T follicular helper cell (primary cell): ENCODE data around the gene CLOCK.

Experiments used
- DNase-seq: peaks from one replicate; pipeline ENCODE4 v3.0.0-alpha.2; 2020; ENCODE audit warnings: low read depth

CLOCK gene

DNA sequence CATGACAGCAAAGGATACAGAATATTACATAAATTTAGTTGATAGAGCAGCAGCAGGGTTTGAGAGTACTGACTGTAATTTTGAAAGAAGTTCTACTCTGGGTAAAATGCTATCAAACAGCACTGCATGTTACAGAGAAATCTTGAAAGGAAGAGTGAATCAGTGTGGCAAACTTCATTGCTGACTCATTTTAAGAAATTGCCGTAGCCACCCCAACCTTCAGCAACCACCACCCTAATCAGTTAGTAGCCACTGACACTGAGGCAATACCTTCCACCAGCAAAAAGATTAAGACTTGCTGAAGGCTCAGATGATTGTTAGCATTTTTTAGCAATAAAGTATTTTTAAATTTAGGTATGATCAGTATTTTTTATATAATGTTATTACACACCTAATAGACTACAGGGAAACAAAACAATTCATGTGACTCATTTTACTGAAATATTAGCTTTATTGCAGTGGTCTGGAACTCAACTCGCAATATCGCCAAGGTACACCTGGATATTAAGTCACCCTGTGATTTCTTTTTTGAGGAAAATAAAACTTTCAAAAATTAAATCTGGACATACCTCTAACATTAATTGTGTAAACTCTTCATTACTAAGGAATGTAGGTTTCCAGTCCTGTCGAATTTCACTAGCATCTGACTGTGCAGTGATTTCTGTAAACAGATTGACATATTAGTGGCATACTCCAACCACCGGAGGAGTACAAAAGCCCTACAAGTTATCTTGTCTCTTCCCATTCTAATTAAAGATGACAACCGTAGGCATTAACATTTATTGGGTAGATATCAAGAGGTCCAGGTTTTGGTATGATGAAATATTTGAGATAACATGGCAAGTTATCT lies 71.1 kb downstream of the CLOCK start:
- no peak for DNase-seq

DNA sequence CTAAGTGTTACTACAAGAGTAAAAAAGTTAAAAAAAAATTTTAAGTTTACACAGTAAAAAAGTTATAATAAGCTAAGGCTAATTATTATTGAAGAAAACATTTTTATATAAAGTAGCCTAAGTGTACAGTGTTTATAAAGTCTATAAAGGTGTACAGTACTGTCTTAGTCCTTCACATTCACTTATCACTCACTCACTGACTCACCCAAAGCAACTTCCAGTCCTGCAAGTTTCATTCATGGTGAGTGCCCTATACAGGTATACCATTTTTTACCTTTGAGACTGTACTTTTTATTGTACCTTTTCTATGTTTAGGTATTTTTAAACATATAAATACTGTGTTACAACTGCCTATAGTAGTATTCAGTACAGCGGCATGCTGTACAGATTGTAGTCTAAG lies 76.7 kb downstream of the CLOCK start:
- DNase-seq: no peak

DNA sequence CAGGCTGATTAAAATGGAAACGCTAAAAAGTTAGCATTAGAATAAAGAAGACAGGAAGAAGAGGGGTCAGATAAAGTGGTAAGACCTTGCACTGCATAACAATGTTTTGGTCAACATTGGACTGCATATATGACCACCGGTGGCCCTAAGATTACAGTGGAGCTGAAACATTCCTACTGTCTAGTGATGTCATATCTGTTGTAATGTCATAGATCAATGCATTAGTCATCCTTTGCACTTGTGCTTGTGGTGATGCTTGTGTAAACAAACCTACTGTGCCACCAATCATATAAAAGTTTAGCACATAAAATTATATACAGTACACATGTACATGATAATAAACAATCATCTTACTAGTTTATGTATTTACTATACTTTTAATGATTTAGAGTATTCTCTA lies 78.0 kb downstream of the CLOCK start:
- no peak for DNase-seq

DNA sequence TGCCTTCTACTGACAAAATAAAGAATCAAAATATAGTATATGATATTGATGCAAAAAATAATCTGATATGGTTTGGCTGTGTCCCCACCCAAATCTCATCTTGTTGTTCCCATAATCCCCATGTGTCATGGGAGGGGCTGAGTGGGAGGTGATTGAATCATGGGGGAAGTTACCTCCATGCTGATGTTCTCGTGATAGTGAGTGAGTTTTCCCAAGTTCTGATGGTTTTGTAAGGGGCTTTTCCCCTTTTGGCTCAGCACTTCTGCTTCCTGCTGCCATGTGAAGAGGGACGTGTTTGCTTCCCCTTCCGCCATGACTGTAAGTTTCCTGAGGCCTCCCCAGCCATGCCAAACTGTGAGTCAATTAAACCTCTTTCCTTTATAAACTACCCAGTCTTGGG lies 80.7 kb downstream of the CLOCK start:
- DNase-seq: no peak

DNA sequence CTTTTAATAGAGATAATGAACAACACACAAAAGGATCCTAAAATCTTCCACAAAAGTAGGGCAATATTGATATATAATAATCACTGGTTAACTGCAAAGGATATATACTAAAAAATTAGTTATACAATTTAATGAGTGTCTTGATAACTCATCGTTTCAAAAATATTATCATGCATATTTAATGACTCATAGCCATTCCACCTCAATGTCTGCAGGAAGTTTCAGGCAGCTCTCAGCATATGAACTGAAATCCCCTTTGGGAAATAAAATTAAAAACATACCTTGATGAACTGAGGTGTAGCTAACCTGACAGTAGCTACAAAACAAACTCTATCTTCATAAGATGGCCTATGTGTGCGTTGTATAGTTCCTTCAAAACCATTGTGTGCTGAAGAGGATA lies 88.1 kb downstream of the CLOCK start:
- no peak for DNase-seq

DNA sequence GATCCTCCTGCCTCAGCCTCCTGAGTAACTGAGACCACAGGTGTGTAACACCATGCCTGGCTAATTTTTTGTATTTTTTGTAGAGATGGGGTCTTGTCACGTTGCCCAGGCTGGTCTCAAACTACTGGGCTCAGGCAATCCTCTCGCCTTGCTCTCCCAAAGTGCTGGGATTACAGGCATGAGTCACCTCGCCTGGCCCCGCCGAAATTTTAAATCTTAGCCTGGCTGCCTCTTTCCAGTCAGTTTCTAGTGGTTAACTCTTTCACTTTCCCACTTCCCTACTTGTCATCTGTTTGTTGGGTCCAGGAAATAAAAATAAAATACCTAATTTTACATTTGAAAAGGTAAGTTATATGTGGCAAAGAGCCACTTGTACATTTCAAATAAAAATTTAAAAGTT lies 88.5 kb downstream of the CLOCK start:
- no peak for DNase-seq

DNA sequence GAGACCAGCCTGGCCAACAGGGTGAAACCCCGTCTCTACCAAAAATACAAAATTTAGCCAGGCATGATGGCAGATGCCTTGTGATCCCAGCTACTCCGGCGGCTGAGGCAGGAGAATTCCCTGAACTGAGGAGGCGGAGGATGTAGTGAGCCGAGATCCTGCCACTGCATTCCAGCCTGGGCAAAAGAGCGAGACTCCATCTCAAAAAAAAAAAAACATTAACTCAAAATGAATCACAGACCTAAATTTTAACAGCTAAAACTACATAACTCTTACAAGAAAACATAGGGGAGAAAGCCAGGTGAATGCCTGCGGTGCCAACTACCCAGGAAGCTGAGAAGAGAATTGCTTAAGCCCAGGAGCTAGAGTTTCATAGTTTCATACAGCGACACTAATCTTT lies 96.1 kb downstream of the CLOCK start:
- DNase-seq: no peak

DNA sequence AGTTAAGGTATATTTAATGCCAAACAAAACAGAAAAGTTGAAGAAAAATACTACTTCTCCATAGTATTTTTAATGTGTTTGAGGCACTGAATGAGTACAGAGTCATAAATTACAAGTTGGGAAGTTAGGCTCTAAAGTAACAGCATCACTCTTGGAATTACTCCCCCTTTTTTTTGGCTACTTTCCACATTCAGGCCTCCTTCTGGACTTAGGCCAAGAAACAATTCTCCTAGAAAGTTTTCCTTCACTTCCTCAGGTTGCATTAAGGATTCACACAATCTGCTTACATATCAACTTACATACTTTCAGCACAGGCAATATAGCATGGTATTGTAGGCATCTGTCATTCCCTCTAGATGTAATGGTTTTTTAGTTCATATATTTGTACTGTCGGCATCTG lies 98.9 kb downstream of the CLOCK start:
- DNase-seq: no peak

DNA sequence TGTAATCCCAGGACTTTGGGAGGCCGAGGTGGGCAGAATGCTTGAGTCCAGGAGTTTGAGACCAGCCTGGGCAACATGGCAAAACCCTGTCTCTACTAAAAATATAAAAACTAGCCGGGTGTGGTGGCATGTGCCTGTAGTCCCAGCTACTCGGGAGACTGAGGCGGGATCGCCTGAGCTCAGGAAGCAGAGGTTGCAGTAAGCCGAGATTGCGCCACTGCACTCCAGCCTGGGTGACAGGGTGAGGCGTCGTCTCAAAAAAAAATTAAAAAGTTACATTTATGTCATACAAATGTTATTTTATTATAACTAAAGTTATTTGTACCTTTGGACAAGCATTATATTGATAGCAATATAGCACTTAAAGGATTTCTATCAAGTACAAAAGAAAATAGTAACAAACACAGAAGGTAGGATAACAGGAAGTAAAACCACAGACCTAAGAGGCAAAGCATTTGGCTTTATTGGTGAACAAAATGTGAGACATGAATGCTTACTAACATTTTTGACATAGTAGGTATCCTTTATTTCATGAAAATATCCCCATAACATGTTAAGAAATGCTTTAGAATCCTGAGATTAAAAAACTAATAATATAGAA lies 99.5 kb downstream of the CLOCK start:
- DNase-seq: no peak

DNA sequence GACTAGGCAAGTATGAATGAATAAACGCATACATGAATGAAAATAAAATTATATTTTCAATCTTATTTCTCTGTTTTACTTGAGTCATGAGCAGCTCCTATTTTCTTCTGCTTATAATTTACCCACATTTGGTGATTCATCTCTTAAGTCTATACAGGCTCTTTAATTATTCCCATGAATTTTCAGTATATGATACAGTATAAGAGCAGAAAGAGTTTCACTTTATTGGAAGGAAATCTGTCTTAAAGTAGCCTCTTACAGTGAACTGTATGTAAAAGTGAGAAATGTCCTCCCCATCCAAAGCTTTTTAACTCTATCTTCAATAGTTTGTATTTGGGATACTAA lies 100.2 kb downstream of the CLOCK start:
- no peak for DNase-seq

DNA sequence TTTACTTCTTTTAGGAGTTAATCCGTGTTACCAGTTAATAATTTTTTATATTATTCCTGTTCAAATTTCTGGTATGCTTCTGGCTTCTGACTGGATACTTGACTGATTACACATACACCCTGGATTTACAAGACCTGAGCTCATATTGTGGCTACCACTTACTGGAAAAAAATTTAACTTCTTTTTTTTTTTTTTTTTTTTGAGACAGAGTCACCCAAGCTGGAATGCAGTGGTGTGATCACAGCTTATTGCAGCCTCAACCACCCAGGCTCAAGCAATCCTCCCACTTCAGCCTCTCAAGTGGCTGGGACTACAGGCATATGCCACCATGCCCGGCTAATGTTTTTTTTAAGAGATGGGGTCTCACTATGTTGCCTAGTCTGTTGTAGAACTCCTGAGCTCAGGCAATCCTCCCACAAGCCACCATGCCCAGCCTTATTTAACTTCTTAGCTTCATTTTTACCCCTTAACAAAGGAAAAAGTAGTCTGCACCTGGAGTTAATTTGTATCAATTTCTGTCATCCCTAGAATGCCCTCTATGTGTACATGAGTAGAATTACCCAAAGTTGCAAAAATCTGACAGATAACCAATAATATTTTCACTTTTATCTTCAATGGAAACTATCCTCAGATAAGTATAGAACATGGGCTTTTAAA lies 100.7 kb downstream of the CLOCK start:
- no peak for DNase-seq

DNA sequence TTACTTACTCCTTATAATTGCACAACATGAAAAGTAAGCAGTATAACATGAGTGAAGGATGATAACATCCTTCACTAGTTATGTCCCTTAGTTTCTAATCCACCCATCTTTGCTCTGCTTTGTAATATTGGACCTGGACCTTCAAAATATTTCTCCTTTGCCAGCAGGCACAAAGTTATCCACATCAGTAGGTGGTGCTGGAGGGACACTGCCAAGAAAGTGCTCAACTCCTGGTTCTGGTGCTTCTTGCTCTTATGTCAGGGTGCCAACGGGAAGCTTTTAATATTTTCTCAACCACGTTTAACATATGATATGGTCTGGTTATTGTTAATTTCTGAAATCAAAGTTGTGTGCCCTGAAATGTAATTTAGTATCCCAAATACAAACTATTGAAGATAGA lies 101.9 kb downstream of the CLOCK start:
- DNase-seq: no peak

DNA sequence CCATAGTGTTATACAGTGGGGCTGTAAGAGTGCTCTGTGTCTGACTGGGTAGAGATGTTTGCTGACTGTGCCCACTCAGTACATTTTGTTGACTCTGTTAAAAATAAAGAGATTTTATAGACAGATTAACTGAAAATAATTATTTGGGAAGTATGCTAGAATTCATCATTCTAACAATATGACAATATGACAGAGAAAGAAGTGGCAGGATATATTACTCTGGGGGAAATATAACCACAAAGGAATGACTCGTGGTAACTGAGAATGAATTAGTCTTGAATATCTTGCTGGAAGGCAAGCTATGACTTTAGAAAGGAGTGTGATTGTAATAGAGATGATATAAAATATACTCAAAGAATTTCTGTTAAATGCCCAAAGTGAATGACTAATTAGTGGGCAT lies 104.2 kb downstream of the CLOCK start:
- DNase-seq: no peak

DNA sequence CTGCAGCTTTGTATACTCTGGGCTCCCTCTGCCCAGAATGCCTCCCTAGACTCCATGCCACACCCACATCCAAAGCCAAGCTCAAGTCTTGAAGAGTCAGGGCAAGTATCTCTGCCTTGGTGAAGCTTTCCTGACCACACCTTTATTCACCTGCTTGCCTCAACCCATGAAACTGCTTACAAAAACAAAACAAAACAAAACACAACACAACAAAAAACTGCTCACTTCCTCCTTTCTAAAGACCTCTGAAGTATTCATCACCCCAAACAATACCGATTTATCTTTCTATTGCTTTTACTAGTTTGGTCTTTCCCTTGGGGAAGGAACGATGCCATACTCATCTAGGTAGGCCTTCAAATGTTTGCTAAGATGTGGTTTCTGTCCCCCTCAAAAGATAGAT lies 105.9 kb downstream of the CLOCK start:
- no peak for DNase-seq

DNA sequence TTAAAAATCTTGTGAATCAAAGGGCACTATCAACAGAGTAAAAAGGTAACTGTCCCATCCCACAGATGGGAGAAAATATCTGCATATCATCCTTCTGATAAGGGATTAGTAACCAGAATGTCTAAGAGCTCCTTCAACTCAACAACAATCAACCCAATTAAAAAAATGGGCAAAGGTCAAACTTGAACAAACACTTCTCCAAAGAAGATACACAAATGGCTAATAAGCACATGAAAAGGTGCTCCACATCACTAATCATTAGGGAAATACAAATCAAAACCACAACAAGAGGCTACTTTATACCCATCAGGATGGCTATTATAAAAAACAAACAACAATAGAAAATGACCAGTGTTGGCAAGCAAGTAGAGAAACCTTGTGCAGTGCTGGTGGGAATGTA lies 107.7 kb downstream of the CLOCK start:
- no peak for DNase-seq

DNA sequence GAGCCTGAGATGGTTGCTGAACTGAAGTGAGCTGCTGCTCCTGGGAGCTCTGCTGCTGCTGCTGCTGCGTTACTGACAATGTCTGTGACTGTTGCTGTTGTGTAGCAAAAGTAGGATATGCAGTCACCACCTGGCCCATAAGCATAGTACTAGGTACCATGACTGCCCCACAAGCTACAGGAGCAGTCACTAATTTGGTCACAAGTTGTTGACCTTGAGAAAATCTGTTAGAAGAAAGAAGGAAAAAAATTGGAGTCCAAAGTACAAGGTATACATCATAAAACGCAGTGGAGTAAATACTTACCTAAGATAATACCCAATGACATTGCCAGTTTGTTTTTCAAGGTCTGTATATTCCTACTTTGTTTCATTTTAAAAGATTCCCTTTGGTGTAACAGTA lies 108.4 kb downstream of the CLOCK start:
- DNase-seq: no peak

DNA sequence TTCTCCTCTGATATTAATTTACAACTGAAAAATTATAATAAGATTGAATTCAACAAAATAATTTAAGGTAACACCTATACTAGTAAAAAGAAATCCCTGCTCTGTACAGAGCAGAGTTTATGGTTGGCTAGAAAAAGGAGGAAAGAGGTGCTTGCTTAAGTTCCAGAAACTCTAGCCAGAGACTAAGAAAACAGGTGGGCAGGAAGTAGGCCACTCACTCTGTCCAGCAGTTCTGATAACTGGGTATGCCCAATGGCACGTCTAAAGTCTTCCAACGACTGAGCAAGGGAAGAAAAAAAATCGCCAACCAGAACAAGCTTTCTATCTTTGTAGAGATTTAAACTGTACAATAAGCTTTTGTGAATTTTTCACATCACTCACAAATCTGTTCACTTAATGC lies 108.9 kb downstream of the CLOCK start:
- DNase-seq: no peak

DNA sequence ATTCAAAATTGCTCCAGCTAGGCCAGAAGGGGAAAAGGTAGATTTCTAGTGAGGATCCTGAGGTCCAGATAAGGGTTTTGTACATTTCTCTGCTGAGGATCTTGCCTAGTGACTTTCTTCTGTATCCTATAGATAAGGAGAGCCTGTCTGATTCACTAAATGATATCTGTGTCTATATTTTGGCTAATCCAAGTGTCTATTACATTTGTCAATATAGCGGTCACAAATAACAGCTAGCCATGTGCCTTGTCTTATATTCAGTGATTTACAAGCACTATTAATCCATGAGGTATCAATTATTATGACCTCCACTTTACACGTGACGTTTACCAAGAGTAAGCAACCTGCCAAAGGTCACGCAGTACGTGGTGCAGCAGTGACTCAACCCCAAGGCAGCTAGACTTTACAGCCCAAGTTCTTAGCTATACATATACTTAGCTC lies 109.3 kb downstream of the CLOCK start:
- DNase-seq: no peak

DNA sequence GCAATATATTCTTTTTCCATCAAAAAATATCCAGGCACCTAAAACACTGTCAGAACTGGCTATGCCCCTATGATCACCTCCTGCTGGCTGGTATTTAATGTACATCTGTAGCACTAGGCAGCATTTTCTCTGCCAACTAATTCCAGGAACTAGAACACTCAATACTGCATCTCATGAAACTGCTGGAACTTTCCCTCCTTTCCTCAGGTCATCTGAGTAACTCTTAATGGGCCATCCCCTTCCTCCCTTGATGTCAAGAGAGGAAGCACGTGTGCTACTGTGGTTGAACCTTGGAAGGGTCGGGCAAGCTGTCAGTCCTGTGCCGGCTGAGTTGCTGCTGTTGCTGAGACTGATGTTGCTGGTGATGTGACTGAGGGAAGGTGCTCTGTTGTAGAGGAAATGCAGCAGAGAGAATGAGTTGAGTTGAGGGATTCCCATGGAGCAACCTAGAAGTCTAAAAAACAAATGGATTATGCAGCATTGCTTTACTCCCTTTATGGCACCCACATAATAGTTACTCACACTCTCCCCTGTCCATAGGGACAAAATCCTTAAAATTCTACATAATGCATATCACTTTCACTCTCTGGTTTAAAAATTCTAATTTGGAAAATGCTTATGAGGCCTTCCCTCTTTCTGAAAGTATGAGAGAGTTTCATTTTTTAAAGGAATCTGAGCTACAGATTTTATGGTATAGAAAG lies 111.4 kb downstream of the CLOCK start:
- no peak for DNase-seq

DNA sequence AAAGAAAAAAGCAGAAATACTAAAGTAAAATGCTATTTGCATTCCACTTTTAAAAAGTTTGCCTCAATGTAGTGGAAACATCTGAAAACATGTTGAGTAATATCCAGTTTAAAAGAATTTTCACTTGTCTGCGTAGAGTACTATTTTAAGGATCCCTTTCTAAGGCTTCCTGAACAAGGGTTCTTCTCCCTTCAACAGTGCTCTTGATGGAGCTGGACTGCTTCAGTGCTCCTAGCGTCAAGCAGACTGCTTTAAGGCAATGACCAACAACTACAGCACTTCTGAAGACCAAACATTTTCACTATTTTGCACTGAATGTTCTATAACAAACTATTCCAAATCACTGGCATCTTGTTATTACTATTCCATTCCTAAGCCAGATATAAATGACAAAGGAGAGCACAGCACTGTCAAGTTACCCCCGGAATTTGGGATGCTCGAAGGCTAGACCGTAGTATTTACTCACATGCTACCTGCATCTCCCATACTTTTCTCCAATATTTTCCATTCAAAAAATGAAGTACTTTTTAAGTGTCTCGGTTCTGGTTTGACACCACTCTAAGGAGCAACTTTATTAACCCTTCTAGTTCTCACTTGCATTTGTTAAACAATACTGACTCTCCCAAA lies 114.9 kb downstream of the CLOCK start:
- DNase-seq: no peak

DNA sequence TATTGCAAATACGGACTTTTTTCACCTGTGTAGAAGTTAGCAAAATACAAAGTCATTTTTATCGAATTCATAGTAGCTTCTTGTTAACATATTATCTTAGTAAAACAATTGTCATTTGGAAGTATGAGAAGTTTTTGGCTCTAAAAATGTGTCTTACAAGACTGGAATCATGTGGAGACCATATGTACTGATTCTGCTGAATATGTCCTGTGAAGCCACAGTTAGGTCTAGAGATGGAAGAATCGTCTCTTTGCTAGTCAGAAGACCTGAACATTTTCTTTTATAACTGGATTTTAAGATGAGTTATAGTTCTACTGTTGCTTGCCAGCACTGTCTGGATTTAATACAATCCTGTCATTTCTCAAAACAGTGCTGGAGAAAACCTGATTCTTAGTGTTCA lies 121.9 kb downstream of the CLOCK start:
- no peak for DNase-seq

DNA sequence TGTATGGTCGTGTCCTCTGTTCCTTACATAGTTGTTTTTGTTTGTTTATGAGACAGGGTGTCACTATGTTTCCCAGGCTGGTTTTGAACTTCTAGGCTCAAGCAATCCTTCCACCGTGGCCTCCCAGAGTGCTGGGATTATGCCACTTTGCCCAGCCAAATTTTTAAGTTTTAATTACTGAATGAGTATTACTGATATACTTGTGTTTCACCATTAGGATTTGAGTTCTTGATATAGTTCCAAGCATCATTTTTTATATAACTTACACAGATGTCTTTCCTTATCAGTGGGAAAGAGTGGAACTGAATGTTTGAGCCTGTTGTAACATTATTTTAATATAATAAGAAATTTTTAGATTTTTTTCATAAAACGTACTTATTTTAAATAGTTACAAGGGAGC lies 130.5 kb downstream of the CLOCK start:
- DNase-seq: no peak
